Measurements from ENCODE around the gene SENP8. TPM values are rescaled to one million over a fixed set of nuclear protein-coding genes. Genes with fewer than 3 reads are reported as not detected.
"Not testable (repeated sequence)": the region's sequence is repeated elsewhere in the genome, so short reads cannot be mapped to it uniquely, and the experiment has no call there.

The SENP8 gene
- total RNA-seq (10 to 100 TPM in 1 of 2 donors, 1 to 10 TPM in 1; 8.1 to 17.6 TPM), polyA plus RNA-seq (ENCODE audit: insufficient read depth, low read depth, low replicate concordance) (22.7 TPM)
- long read RNA-seq, donor 1, full-length matches to known transcripts = 8 of 8 reads
- long read RNA-seq, donor 1, partial matches to known transcripts = 0 of 8 reads
- long read RNA-seq, donor 1, other reads (novel, unspliced or antisense) = 0 of 8 reads
- long read RNA-seq, donor 2, full-length matches to known transcripts = 4 of 4 reads
- long read RNA-seq, donor 2, partial matches to known transcripts = 0 of 4 reads
- long read RNA-seq, donor 2, other reads (novel, unspliced or antisense) = 0 of 4 reads

DNA sequence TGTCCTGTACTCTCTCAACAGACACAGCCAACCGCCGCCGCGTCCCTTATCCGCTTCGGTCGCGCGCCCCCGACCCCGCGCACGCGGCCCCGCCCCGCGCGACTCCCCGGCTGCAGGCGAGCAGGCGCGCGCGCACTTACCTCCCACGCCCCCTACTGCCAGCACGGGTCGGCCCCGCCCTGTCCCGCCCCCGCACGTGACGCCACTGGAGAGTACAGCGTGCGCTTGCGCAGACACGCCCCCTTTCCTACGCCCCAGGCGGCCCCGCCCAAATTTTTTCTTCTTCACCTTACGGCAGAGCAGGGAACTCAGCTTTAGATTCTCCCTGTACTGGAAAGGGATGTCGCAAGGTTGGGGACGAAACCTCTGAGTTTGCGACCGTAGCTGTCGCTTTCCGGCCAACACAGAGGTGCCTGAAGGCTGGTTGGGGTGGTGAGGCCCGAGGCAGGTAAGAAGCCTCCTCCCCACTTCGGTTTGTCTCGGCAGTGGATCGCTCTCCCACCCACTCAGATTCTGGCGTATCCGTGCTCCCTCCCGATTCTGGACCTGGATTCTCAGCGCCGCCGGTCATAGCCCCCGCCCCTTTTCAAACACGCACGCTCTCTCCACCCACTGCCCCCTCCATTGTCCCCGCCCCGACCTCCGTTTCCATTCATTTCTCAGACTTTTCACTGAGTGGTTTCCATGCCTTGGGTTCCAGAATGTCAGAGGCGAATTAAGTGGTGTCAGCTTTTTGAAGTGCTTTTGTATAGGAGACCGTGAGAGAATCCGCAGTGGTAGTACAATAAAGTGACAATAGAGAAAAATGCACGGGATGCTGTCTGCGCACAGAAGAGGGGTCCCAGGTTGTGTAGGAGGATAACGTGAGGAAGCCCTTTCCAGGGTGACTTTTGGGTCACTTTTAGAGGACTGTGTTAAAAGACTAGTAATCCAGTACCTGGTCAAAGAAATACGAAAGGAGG lies at the start of gene SENP8, which contains the start of gene MYO9A:
SENP8 (plus strand) TSS at position 387 of the 962 bp plus-strand sequence. CDS start 21,221 bp downstream, outside the sequence.
MYO9A (minus strand) TSS at position 134 of the 962 bp plus-strand sequence. CDS start 71,587 bp downstream, outside the sequence.
- no peaks in the 10 kb centered on the region for H3K4me1 ChIP-seq
- intact Hi-C loops (cut with DNase I; ENCODE audit: low total_unique reads) = no loop called here
- peak within 1 kb of the TSS; percentile 94 to 97 for H3K27ac ChIP-seq
- no peaks in the 10 kb centered on the region for H3K36me3 ChIP-seq (ENCODE audit: low read depth, missing control alignments)
- H3K4me3 ChIP-seq = peak within 1 kb of the TSS; percentile 91 to 92
- WGBS, 2 donors = 1% methylated on average over 33 to 69 of the region's 69 CpGs
- TF ChIP-seq POLR2A (IDR thresholded peaks at IDR 0.05) = no peak
- TF ChIP-seq, protein P1, sequence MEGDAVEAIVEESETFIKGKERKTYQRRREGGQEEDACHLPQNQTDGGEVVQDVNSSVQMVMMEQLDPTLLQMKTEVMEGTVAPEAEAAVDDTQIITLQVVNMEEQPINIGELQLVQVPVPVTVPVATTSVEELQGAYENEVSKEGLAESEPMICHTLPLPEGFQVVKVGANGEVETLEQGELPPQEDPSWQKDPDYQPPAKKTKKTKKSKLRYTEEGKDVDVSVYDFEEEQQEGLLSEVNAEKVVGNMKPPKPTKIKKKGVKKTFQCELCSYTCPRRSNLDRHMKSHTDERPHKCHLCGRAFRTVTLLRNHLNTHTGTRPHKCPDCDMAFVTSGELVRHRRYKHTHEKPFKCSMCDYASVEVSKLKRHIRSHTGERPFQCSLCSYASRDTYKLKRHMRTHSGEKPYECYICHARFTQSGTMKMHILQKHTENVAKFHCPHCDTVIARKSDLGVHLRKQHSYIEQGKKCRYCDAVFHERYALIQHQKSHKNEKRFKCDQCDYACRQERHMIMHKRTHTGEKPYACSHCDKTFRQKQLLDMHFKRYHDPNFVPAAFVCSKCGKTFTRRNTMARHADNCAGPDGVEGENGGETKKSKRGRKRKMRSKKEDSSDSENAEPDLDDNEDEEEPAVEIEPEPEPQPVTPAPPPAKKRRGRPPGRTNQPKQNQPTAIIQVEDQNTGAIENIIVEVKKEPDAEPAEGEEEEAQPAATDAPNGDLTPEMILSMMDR (IDR thresholded peaks at IDR 0.05) = peak in 1 of 3 experiments; percentile 14
- H3K27me3 ChIP-seq = no peaks in the 10 kb centered on the region
- DNase-seq = peak; percentile 98
- H3K9me3 ChIP-seq = no peaks in the 10 kb centered on the region

- H3K4me3 ChIP-seq = no peak overlapping the region
- TF ChIP-seq, protein P1 (IDR thresholded peaks at IDR 0.05) = no peak
- no peak for TF ChIP-seq POLR2A (IDR thresholded peaks at IDR 0.05)
- no peaks in the 10 kb centered on the region for H3K9me3 ChIP-seq
- no peak overlapping the region for H3K27ac ChIP-seq
- H3K4me1 ChIP-seq = no peaks in the 10 kb centered on the region
- no peaks in the 10 kb centered on the region for H3K36me3 ChIP-seq (ENCODE audit: low read depth, missing control alignments)
- no peaks in the 10 kb centered on the region for H3K27me3 ChIP-seq
- no peak for DNase-seq
- intact Hi-C loops (cut with DNase I; ENCODE audit: low total_unique reads) = no loop called here
Observed at GRCh38 chr15:72068856-72069255, 49.3 kb upstream of the SENP8 start.

DNA sequence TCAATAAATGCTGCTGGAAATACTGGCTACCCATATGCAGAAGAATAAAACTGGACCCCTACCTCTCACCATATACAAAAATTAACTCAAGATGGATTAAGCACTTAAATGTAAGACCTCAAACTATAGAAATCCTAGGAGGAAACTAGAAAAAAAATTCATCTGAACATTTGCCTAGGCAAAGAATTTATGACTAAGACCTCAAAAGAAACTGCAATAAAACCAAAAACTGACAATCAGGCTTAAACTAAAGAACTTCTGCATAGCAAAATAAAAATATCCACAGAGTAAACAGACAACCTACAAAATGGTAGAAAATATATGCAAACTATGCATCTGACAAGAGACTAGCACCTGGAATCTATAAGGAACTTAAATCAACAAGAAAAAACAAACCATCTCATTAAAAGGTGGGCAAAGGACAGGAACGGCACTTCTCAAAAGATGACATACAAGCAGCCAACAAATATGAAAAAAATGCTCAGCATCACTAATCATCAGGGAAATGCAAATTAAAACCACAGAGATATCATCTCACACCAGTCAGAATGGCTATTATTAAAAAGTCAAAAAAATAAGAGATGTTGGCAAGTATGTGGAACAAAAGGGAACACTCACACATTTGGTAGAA lies 47.3 kb upstream of the SENP8 start:
- Histone ChIP-seq H3K4me3 (no peak overlapping the region), H3K27ac (no peak overlapping the region), H3K4me1 (no peaks in the 10 kb centered on the region), H3K9me3 (no peaks in the 10 kb centered on the region), H3K36me3 (ENCODE audit: low read depth, missing control alignments) (no peaks in the 10 kb centered on the region), H3K27me3 (no peaks in the 10 kb centered on the region)
- intact Hi-C loops (cut with DNase I; ENCODE audit: low total_unique reads) = no loop called here
- 90 to 93% methylated on average over 1 of the region's 1 CpG for WGBS, 2 donors
- no peak for DNase-seq
- no peak for TF ChIP-seq POLR2A (IDR thresholded peaks at IDR 0.05)
- TF ChIP-seq, protein P1 (IDR thresholded peaks at IDR 0.05) = no peak

- H3K27me3 ChIP-seq; intact Hi-C loops (cut with DNase I; ENCODE audit: low total_unique reads); H3K9me3 ChIP-seq; DNase-seq; H3K27ac ChIP-seq; H3K4me1 ChIP-seq; H3K4me3 ChIP-seq; H3K36me3 ChIP-seq (ENCODE audit: low read depth, missing control alignments): not testable (repeated sequence)
- WGBS, 2 donors = 92 to 93% methylated on average over 8 of the region's 8 CpGs
Observed at GRCh38 chr15:72071448-72071825, 46.8 kb upstream of the SENP8 start.

All from testis (tissue), 5 donors.